HCT116 (cell line): ENCODE measurements around the gene SLC10A7.

Experiments used
- CEBPB ChIP-seq: IDR thresholded peaks from 2 replicates; pipeline ENCODE4 v1.6.1; 2012; ENCODE audit warnings: low read depth
- EZH2 ChIP-seq: fragments of 200-600 bp; sonication (generic); IDR thresholded peaks from 2 replicates; pipeline ENCODE4 v1.6.1; 2017; ENCODE audit warnings: antibody characterized with exemption, mixed run types
- EZH2phosphoT487 ChIP-seq: fragments of 200-600 bp; IDR thresholded peaks from 2 replicates; pipeline ENCODE4 v1.6.1; 2018; ENCODE audit warnings: antibody characterized with exemption, borderline replicate concordance
- FOSL1 ChIP-seq: IDR thresholded peaks from 2 replicates; pipeline ENCODE4 v1.6.1; 2012; ENCODE audit warnings: low read depth
- POLR2A ChIP-seq: IDR thresholded peaks from 2 replicates; pipeline ENCODE4 v1.7.0; 2011; ENCODE audit warnings: borderline replicate concordance; ENCODE audit not compliant: insufficient read depth, insufficient read length; ENCODE audit errors: extremely low read depth
- POLR2AphosphoS5 ChIP-seq: IDR thresholded peaks from 2 replicates; pipeline ENCODE4 v1.6.1; 2011; ENCODE audit warnings: mild to moderate bottlenecking, low read depth, low read length, moderate library complexity
- SIN3A ChIP-seq: IDR thresholded peaks from 2 replicates; pipeline ENCODE4 v1.6.1; 2012; ENCODE audit warnings: low read depth
- TCF7L2 ChIP-seq: IDR thresholded peaks from 2 replicates; pipeline ENCODE4 v1.7.0; 2011; ENCODE audit warnings: borderline replicate concordance, inconsistent platforms; ENCODE audit not compliant: insufficient read depth, insufficient read length; ENCODE audit errors: extremely low read depth
- YY1 ChIP-seq: IDR thresholded peaks from 2 replicates; pipeline ENCODE4 v1.6.1; 2011; ENCODE audit warnings: low read length, low read depth, moderate library complexity, mild to moderate bottlenecking; ENCODE audit not compliant: insufficient replicate concordance; ENCODE audit errors: extremely low read depth
- ZNF274 ChIP-seq: fragments of 200-500 bp; sonication (Bioruptor generic); IDR thresholded peaks from 2 replicates; pipeline ENCODE4 v1.6.1; 2014; ENCODE audit warnings: mild to moderate bottlenecking, low read depth, low read length, inconsistent platforms
- TF ChIP-seq, protein P1 (sequence below), 3 experiments: fragments of 200-600 bp in 1 of 3; sonication (generic) in 1 of 3; IDR thresholded peaks in 2 of 3; conservative IDR thresholded peaks in 1 of 3; 2 replicates each; pipeline ENCODE4 v1.5.1; 2012 to 2017; ENCODE audit warnings: low read depth in 2 of 3, low read length in 2 of 3, antibody characterized with exemption in 1 of 3, borderline replicate concordance in 1 of 3, control low read depth in 1 of 3, mild to moderate bottlenecking in 1 of 3, mixed read lengths in 1 of 3, mixed run types in 1 of 3, moderate library complexity in 1 of 3; ENCODE audit not compliant: insufficient read depth in 1 of 3
- TF ChIP-seq, protein P2 (sequence below): IDR thresholded peaks from 2 replicates; pipeline ENCODE4 v1.6.1; 2012; ENCODE audit warnings: low read depth

DNA sequence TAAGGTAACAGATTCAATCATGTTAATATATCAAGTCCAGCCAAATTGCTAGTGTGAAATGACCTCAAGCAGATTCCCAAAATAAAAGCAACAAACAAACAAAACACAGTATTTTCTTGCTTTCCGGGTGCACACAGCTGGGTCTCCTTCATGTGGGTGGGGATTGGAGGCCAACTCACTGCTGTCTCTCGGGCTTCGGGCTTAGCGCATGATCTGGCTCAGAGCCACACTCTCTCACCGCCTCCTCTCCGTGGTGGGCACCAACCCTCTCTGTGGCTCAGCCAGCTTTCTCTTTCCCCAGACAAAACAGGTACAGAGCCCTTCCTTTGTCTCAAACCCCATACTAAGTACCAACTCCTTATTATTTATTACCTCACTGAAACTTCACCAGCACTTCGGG, 310.3 kb downstream of the SLC10A7 start:
- TF ChIP-seq, protein P1, sequence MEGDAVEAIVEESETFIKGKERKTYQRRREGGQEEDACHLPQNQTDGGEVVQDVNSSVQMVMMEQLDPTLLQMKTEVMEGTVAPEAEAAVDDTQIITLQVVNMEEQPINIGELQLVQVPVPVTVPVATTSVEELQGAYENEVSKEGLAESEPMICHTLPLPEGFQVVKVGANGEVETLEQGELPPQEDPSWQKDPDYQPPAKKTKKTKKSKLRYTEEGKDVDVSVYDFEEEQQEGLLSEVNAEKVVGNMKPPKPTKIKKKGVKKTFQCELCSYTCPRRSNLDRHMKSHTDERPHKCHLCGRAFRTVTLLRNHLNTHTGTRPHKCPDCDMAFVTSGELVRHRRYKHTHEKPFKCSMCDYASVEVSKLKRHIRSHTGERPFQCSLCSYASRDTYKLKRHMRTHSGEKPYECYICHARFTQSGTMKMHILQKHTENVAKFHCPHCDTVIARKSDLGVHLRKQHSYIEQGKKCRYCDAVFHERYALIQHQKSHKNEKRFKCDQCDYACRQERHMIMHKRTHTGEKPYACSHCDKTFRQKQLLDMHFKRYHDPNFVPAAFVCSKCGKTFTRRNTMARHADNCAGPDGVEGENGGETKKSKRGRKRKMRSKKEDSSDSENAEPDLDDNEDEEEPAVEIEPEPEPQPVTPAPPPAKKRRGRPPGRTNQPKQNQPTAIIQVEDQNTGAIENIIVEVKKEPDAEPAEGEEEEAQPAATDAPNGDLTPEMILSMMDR (IDR thresholded peaks at IDR 0.05 in 2 of 3, conservative IDR thresholded peaks at IDR 0.05 in 1 of 3; ENCODE audit: borderline replicate concordance in 1 of 3, insufficient read depth in 1 of 3, low read depth in 2 of 3, low read length in 2 of 3): no peak
- TF ChIP-seq POLR2A: no peak
- TF ChIP-seq ZNF274: no peak
- TF ChIP-seq EZH2: no peak
- no peak for TF ChIP-seq EZH2phosphoT487
- TF ChIP-seq TCF7L2: no peak
- no peak for TF ChIP-seq POLR2AphosphoS5
- TF ChIP-seq YY1: no peak
- TF ChIP-seq SIN3A: no peak
- TF ChIP-seq, protein P2, sequence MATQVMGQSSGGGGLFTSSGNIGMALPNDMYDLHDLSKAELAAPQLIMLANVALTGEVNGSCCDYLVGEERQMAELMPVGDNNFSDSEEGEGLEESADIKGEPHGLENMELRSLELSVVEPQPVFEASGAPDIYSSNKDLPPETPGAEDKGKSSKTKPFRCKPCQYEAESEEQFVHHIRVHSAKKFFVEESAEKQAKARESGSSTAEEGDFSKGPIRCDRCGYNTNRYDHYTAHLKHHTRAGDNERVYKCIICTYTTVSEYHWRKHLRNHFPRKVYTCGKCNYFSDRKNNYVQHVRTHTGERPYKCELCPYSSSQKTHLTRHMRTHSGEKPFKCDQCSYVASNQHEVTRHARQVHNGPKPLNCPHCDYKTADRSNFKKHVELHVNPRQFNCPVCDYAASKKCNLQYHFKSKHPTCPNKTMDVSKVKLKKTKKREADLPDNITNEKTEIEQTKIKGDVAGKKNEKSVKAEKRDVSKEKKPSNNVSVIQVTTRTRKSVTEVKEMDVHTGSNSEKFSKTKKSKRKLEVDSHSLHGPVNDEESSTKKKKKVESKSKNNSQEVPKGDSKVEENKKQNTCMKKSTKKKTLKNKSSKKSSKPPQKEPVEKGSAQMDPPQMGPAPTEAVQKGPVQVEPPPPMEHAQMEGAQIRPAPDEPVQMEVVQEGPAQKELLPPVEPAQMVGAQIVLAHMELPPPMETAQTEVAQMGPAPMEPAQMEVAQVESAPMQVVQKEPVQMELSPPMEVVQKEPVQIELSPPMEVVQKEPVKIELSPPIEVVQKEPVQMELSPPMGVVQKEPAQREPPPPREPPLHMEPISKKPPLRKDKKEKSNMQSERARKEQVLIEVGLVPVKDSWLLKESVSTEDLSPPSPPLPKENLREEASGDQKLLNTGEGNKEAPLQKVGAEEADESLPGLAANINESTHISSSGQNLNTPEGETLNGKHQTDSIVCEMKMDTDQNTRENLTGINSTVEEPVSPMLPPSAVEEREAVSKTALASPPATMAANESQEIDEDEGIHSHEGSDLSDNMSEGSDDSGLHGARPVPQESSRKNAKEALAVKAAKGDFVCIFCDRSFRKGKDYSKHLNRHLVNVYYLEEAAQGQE: no peak
- no peak for TF ChIP-seq CEBPB
- no peak for TF ChIP-seq FOSL1
